WTC11 (cell line): Measurements from ENCODE around the gene BTBD10. TPM values are rescaled to one million over a fixed set of nuclear protein-coding genes. Genes with fewer than 3 reads are reported as not detected.

ENCODE experiments used
- ATAC-seq: fragments of 200-7000 bp; cut with Tn5 transposase; 2 replicates; pipeline ENCODE4 v1.10.0; 2021; ENCODE audit warnings: mild to moderate bottlenecking, moderate library complexity
- CTCF ChIA-PET: fragments of 300-600 bp; sonication (Branson Sonifier 250); formaldehyde crosslinking; loops from one replicate; lab custom pipeline; 2021; ENCODE audit warnings: antibody characterized with exemption; lab: Charles Lee
- POLR2A ChIA-PET: fragments of 350-600 bp; sonication (Branson Sonifier 250); formaldehyde crosslinking; loops from one replicate; lab custom pipeline; 2021; ENCODE audit warnings: antibody characterized with exemption; lab: Charles Lee
- DNase-seq: peaks from one replicate; pipeline ENCODE4 v3.0.0; 2021; ENCODE audit warnings: low spot score
- H3K27ac Mint-ChIP-seq: 2 replicates; pipeline ENCODE4 v1.8.0; 2021; ENCODE audit warnings: mixed read lengths
- H3K27me3 Mint-ChIP-seq: 2 replicates; pipeline ENCODE4 v1.8.0; 2021; ENCODE audit warnings: low read depth, mild to moderate bottlenecking, moderate library complexity, mixed read lengths
- H3K36me3 Mint-ChIP-seq: 2 replicates; pipeline ENCODE4 v1.8.0; 2021; ENCODE audit warnings: mixed read lengths
- H3K4me1 Mint-ChIP-seq: 2 replicates; pipeline ENCODE4 v1.8.0; 2022; ENCODE audit warnings: mixed read lengths
- H3K4me3 Mint-ChIP-seq: 2 replicates; pipeline ENCODE4 v1.8.0; 2021; ENCODE audit warnings: mild to moderate bottlenecking, moderate library complexity, mixed read lengths
- H3K9me3 Mint-ChIP-seq: 2 replicates; pipeline ENCODE4 v1.8.0; 2021; ENCODE audit warnings: mixed read lengths
- ETV6 ChIP-seq: sonication (generic); formaldehyde crosslinking; IDR thresholded peaks from 2 replicates; pipeline ENCODE4 v1.8.1; 2022; ENCODE audit warnings: mild to moderate bottlenecking, missing genetic modification reagents
- HMGA2 ChIP-seq: fragments of 250-450 bp; sonication (Bioruptor Pico); IDR thresholded peaks from 2 replicates; pipeline ENCODE4 v1.4.0; 2021; ENCODE audit warnings: mild to moderate bottlenecking, moderate library complexity
- MXD4 ChIP-seq: fragments of 250-450 bp; sonication (Bioruptor Pico); IDR thresholded peaks from 2 replicates; pipeline ENCODE4 v1.8.0; 2021; ENCODE audit warnings: mild to moderate bottlenecking, moderate library complexity, borderline replicate concordance
- NFE2L1 ChIP-seq: sonication (generic); formaldehyde crosslinking; IDR thresholded peaks from 2 replicates; pipeline ENCODE4 v1.8.1; 2023; ENCODE audit warnings: missing genetic modification reagents
- TEAD1 ChIP-seq: sonication (generic); formaldehyde crosslinking; IDR thresholded peaks from 2 replicates; pipeline ENCODE4 v1.8.0; 2022; ENCODE audit warnings: mild to moderate bottlenecking, missing genetic modification reagents
- TEAD4 ChIP-seq: sonication (generic); formaldehyde crosslinking; IDR thresholded peaks from 2 replicates; pipeline ENCODE4 v1.8.0; 2022; ENCODE audit warnings: mild to moderate bottlenecking, missing genetic modification reagents
- ZBTB21 ChIP-seq: sonication (generic); formaldehyde crosslinking; IDR thresholded peaks from 2 replicates; pipeline ENCODE4 v1.8.1; 2023; ENCODE audit warnings: mild to moderate bottlenecking, missing genetic modification reagents, borderline replicate concordance
- ZNF121 ChIP-seq: sonication (generic); formaldehyde crosslinking; IDR thresholded peaks from 2 replicates; pipeline ENCODE4 v1.8.0; 2023; ENCODE audit warnings: missing genetic modification reagents
- ZNF138 ChIP-seq: sonication (generic); formaldehyde crosslinking; conservative IDR thresholded peaks from 2 replicates; pipeline ENCODE4 v1.8.1; 2022; ENCODE audit warnings: mild to moderate bottlenecking, moderate library complexity, missing genetic modification reagents
- ZNF396 ChIP-seq: fragments of 250-450 bp; sonication (Bioruptor Pico); IDR thresholded peaks from 2 replicates; pipeline ENCODE4 v1.8.0; 2021; ENCODE audit warnings: mild to moderate bottlenecking, moderate library complexity, borderline replicate concordance
- total RNA-seq: library from RNA; stranded (reverse); gene quantifications from 3 replicates; pipeline ENCODE4 v1.2.3, GENCODE V29; 2021
- TF ChIP-seq, protein P1 (sequence below): sonication (generic); formaldehyde crosslinking; IDR thresholded peaks from 2 replicates; pipeline ENCODE4 v1.8.1; 2022; ENCODE audit warnings: low read depth, missing genetic modification reagents, borderline replicate concordance
- TF ChIP-seq, protein P2 (sequence below): sonication (generic); formaldehyde crosslinking; IDR thresholded peaks from 2 replicates; pipeline ENCODE4 v1.8.1; 2023; ENCODE audit warnings: mild to moderate bottlenecking, missing genetic modification reagents, moderate library complexity
- TF ChIP-seq, protein P3 (sequence below): sonication (generic); formaldehyde crosslinking; IDR thresholded peaks from 2 replicates; pipeline ENCODE4 v1.8.0; 2022; ENCODE audit warnings: mild to moderate bottlenecking, missing genetic modification reagents
- TF ChIP-seq, protein P4 (sequence below): fragments of 250-450 bp; sonication (Bioruptor Pico); IDR thresholded peaks from 2 replicates; pipeline ENCODE4 v1.9.0; 2021; ENCODE audit warnings: mild to moderate bottlenecking, borderline replicate concordance

BTBD10 gene
- total RNA-seq, 1 experiment from 2014 or later, result 19.4 TPM

DNA sequence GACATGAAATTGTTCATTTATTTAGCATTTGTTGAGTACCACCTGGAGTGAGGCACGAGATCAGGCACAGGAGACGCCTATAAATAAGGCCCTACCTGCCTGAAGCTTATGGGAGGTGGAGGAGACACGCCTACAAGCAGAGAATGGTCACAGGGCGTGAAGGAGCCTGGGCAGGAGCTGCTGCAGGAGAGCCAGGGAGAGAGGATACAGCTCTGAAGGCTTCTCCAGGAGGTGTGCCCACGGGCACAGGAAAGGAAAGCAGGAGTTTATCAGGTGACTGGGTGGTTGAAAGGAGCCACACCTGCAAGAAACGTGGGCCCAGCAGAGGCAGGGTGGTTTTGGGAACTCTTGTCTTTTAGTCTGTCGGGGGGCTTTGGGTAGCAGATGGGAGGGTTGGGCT is 115.1 kb downstream of the BTBD10 start (continued):
- TF ChIP-seq, protein P1, sequence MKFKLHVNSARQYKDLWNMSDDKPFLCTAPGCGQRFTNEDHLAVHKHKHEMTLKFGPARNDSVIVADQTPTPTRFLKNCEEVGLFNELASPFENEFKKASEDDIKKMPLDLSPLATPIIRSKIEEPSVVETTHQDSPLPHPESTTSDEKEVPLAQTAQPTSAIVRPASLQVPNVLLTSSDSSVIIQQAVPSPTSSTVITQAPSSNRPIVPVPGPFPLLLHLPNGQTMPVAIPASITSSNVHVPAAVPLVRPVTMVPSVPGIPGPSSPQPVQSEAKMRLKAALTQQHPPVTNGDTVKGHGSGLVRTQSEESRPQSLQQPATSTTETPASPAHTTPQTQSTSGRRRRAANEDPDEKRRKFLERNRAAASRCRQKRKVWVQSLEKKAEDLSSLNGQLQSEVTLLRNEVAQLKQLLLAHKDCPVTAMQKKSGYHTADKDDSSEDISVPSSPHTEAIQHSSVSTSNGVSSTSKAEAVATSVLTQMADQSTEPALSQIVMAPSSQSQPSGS (CRISPR knock-in tag), result no peak
- no peak for TF ChIP-seq HMGA2

DNA sequence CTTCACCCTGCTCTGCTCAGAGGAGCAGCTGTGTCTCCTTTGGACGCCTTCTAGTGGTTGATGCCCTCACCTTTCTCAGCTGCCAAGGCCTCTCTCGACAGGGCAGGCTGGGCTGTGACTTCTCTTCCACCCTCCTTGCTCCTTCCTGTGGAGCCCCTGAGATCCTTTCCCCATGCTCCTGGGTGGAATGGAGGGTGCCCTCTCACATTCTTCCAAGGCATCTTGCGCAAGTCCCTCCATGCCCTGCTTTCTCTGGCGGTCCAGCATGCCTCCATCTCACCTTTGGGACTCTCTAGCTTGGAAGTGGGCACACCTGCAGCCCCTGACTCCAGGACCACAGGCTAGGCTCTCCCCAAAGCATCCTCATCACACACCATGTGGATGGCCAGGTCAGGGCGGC is 116.6 kb downstream of the BTBD10 start:
- ATAC-seq, result no peak
- Mint-ChIP-seq H3K4me1 (peaks cover 10% of the 10 kb centered on the region), H3K4me3 (no peak overlapping the region), H3K36me3 (no peaks in the 10 kb centered on the region), H3K9me3 (peaks cover 15% of the 10 kb centered on the region), H3K27me3 (no peaks in the 10 kb centered on the region), H3K27ac (no peak overlapping the region)
- TF ChIP-seq MXD4 (CRISPR knock-in tag), result no peak
- TF ChIP-seq TEAD1 (CRISPR knock-in tag), result no peak
- TF ChIP-seq, protein P2, sequence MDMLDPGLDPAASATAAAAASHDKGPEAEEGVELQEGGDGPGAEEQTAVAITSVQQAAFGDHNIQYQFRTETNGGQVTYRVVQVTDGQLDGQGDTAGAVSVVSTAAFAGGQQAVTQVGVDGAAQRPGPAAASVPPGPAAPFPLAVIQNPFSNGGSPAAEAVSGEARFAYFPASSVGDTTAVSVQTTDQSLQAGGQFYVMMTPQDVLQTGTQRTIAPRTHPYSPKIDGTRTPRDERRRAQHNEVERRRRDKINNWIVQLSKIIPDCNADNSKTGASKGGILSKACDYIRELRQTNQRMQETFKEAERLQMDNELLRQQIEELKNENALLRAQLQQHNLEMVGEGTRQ, result no peak
- TF ChIP-seq ZNF396 (CRISPR knock-in tag), result no peak
- TF ChIP-seq, protein P3, sequence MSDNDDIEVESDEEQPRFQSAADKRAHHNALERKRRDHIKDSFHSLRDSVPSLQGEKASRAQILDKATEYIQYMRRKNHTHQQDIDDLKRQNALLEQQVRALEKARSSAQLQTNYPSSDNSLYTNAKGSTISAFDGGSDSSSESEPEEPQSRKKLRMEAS, result no peak
- TF ChIP-seq NFE2L1, result no peak
- no peak for TF ChIP-seq ZNF138 (CRISPR knock-in tag)
- TF ChIP-seq, protein P4, sequence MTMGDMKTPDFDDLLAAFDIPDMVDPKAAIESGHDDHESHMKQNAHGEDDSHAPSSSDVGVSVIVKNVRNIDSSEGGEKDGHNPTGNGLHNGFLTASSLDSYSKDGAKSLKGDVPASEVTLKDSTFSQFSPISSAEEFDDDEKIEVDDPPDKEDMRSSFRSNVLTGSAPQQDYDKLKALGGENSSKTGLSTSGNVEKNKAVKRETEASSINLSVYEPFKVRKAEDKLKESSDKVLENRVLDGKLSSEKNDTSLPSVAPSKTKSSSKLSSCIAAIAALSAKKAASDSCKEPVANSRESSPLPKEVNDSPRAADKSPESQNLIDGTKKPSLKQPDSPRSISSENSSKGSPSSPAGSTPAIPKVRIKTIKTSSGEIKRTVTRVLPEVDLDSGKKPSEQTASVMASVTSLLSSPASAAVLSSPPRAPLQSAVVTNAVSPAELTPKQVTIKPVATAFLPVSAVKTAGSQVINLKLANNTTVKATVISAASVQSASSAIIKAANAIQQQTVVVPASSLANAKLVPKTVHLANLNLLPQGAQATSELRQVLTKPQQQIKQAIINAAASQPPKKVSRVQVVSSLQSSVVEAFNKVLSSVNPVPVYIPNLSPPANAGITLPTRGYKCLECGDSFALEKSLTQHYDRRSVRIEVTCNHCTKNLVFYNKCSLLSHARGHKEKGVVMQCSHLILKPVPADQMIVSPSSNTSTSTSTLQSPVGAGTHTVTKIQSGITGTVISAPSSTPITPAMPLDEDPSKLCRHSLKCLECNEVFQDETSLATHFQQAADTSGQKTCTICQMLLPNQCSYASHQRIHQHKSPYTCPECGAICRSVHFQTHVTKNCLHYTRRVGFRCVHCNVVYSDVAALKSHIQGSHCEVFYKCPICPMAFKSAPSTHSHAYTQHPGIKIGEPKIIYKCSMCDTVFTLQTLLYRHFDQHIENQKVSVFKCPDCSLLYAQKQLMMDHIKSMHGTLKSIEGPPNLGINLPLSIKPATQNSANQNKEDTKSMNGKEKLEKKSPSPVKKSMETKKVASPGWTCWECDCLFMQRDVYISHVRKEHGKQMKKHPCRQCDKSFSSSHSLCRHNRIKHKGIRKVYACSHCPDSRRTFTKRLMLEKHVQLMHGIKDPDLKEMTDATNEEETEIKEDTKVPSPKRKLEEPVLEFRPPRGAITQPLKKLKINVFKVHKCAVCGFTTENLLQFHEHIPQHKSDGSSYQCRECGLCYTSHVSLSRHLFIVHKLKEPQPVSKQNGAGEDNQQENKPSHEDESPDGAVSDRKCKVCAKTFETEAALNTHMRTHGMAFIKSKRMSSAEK, result no peak
- TF ChIP-seq TEAD4 (CRISPR knock-in tag), result no peak
- no peak for TF ChIP-seq ZBTB21 (CRISPR knock-in tag)
- CTCF ChIA-PET, result interaction anchor here (3.5 to 4.7 kb wide), 3 partner anchors 9 to 137 kb away, joined by 20 to 49 read pairs (median 30); no protein-coding TSS in a partner anchor
- no peak for DNase-seq
- POLR2A ChIA-PET, result no interaction called here

DNA sequence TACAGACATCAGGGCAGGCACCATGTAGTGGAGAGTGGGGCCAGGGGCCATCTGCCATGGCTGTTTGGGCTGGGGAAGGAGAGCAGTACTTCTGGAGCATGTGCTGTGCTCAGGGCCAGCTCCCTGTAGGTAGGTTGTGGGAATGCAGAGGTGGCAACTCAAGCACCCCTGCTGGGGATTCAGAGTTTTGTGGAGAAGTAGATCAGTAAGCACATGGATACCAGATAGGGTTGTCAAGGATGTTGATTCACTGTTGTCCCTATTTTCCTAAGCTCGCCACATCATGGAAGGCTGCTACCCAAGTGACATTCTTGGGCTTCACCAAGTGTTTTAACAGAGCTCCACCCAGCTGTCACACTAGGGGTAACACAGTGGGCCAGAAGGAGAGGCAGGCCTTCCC is 118.2 kb downstream of the BTBD10 start:
- CTCF ChIA-PET, result interaction anchor here (0.9 to 4.7 kb wide), 16 partner anchors 9 to 381 kb away, joined by 3 to 49 read pairs (median 5); partner anchors contain the start of gene BTBD10
- no peak overlapping the region for H3K27ac Mint-ChIP-seq
- peak; percentile 40 for ATAC-seq
- H3K4me3 Mint-ChIP-seq, result no peak overlapping the region
- peaks cover 10% of the 10 kb centered on the region for H3K4me1 Mint-ChIP-seq
- no peaks in the 10 kb centered on the region for H3K27me3 Mint-ChIP-seq
- no peaks in the 10 kb centered on the region for H3K36me3 Mint-ChIP-seq
- H3K9me3 Mint-ChIP-seq, result peaks cover 18% of the 10 kb centered on the region
- DNase-seq, result no peak
- no peak for TF ChIP-seq ETV6 (CRISPR knock-in tag)
- no peak for TF ChIP-seq ZNF121 (CRISPR knock-in tag)
- TF ChIP-seq, all 79 proteins: peak for 0
- POLR2A ChIA-PET, result no interaction called here
